Measurements from ENCODE around the gene NCBP3.
A peak's percentile ranks its signal among the peaks of the same experiment; 100 is the strongest.
"Not testable (repeated sequence)": the region's sequence is repeated elsewhere in the genome, so short reads cannot be mapped to it uniquely, and the experiment has no call there.

NCBP3 gene

DNA sequence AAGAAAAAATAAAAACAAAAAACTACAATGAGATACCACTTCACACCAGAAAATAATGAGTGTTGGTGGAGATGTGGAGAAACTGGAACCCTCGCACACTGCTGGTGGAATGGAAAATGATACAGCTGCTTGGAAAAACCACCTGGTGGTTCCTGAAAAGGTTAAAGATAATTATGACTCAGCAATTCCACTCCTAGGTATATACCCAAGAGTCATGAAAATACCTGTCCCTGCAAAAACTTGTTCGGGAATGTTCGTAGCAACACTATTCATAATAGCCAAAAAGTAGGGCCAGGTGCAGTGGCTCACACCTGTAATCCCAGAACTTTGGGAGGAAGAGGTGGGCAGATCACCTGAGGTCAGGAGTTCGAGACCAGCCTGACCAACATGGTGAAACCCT is 36.9 kb downstream of the NCBP3 start:
- no peak for DNase-seq (ENCODE audit: low spot score)

DNA sequence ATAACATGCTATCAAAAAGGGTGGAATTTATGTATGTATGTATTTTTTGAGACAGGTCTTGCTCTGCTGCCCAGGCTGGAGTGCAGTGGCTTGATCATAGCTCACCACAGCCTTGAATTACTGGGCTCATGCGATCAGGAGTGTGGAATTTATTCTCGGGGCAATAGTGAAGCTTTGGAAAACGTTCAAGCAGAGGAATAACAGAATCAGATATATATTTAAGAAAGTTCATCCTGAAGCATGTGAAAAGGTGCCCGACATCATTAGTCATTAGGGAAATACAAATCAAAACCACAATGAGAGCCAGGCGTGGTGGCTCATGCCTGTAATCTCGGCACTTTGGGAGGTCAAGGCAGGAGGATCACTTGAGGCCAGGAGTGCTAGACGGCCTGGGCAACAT is 37.3 kb downstream of the NCBP3 start:
- DNase-seq (ENCODE audit: low spot score): no peak

DNA sequence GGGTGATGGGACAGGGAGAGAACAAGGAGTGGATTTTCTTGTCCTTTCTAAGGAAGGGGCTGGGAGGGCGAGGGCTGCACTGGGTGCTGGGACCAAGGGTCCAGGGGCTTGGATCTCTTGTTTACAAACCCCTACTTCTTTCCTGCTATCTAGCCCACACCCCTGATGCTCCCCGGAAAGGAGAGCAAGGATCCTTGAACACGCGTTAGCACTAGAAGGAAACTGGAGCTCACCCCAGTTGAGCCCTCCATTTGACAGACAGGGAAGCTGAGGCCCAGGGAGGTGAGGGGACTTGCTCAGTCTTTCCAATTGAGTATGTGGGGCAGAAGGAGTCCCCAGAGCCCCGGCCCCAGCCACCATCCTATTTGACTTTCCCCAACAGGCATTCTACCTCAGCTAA is 40.5 kb downstream of the NCBP3 start:
- DNase-seq (ENCODE audit: low spot score): no peak

DNA sequence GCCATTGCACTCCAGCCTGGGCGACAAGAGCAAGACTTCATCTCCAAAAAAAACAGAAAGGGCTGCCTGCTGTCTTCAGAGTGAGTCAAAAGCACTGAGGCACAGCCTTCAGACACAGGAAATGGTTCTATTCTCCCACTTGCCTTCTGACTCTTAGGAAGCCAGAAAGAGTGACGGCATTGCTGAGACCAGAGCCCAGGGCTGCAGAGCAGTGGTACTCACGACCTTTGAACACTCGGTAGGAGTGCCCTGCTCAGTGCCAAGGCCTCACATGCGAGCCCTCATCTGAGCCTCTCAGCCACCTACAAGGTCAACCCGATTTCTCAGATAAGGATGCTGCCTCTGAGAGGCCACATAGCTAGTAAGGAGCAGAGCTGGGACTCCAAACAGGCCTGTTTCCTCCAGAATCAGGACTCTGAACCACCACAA is 41.5 kb downstream of the NCBP3 start:
- DNase-seq (ENCODE audit: low spot score): peak; percentile 20

GRCh38 chr17:3803308-3803640 is 42.8 kb downstream of the NCBP3 start:
- DNase-seq (ENCODE audit: low spot score): no peak

DNA sequence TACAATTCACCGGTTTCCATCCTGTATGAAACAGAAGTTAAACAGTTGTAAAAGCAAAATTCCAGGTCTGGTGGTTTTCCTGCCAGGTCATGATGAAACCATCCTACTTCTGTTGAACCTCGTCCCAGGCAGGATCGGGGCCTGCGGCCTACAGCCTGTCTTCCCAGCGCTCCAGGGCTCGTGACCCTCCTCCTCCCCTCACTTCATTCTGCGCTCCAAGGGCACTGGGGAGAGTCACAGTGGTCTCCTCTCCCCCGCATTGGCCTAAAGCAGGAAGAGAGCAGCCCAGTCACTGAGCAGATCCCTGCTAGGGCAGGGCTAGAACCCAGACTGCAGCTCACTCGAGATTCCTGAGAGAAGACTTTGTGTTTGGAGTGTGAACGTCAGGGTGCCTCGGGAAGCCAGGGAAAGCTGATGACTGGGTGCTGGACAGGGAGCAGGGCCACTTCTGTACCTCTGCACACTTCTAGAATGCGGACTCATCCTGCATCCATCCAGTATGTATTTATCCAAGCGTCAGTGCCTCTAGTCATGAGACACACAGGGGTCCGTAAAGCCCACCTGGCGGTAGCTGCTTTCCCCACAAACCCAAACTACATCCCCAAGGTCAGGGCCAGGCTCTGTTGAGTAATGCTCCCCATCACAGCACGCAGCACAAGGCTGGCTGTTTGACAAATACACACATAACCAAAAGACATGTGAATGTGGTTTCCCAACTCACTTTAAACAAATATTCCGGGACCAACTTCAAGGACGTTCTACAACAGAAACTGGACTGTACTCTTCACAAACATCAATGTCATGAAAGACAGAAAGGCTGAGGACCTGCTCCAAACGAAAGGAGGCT is 43.4 kb downstream of the NCBP3 start:
- peak; percentile 58 for DNase-seq (ENCODE audit: low spot score)

DNA sequence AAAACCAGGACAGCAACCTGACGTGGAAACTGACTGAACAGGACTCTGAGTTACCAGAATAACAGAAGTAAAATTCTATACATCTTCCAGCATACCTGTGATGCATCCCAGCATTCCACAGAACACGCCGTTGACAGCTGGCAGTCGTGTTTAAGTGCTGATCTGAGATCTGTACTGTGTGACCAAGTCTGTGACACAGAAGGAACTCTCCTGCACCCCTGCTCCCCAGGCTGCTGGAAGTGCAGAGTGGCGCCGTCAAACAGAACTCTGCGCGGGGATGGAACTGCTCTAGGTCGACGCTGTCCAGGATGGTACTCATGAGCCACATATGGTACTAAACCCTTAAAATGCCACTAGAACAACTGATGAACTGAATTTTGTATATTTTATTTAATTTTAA is 44.3 kb downstream of the NCBP3 start:
- no peak for DNase-seq (ENCODE audit: low spot score)

DNA sequence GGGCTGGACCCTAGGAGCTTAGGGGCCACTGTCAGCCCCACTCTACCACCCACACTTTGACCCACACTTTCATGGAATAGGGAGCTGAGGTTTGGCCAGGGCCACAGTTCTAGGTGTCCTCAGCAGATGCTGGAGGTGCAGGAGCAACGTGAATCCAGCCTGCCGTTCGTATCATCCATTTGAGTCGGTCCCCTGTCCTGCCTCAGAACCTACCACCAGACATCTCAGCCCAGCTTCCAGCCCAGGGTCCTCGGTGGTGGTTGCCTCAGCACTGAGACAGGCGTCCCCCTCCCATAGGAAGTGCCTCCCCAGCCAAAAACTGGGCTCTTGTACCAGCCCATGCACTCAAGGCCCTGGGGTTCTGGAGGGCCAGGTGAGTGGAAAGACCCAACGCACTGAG is 44.7 kb downstream of the NCBP3 start:
- DNase-seq (ENCODE audit: low spot score): no peak

GRCh38 chr17:3800362-3801271 is 45.4 kb downstream of the NCBP3 start, which contains the start of gene ITGAE:
Gene ITGAE, minus strand, starts transcription at chr17:3801188. Its CDS starts 44 bp downstream, at chr17:3801144.
- no peak for DNase-seq (ENCODE audit: low spot score)

DNA sequence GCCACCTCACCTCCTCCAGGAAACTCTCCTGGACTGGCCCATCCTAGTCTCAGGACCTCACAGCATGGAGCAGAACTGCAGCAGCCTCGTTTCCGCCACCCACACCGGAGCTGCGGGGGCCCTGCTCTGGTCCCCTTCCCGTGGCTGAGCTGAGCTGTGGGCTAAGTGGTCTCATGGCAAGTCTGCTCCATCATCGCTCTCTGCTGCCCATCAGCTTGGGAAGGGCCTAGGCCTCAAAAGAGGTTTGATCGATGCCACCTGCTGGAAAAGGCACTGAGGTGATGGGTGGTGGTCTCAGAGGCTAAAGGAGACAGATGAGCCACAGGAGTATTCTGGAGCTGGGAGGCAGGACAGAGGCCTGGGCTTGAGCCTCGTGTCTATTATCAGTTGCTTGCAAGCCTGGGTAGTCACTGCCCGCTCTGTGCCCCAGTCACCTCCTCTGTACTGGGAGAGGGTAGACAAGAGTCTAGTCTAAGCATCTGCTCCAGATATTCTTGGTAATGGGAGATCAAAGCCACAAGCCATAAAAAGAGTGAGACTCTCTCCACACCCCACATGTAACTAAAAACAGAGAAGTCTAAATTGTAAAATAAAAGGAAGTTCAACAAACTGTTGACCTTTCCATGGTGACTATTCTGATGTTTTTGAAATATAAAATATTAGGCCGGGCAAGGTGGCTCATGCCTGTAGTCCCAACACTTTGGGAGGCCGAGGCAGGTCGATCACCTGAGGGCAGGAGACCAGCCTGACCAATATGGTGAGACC is 46.7 kb downstream of the NCBP3 start:
- no peak for DNase-seq (ENCODE audit: low spot score)

- DNase-seq (ENCODE audit: low spot score): no peak
These were observed 47.5 kb downstream of the NCBP3 start for GRCh38 chr17:3798273-3799180.

GRCh38 chr17:3796822-3797170 is 49.2 kb downstream of the NCBP3 start:
- DNase-seq (ENCODE audit: low spot score): no peak

DNA sequence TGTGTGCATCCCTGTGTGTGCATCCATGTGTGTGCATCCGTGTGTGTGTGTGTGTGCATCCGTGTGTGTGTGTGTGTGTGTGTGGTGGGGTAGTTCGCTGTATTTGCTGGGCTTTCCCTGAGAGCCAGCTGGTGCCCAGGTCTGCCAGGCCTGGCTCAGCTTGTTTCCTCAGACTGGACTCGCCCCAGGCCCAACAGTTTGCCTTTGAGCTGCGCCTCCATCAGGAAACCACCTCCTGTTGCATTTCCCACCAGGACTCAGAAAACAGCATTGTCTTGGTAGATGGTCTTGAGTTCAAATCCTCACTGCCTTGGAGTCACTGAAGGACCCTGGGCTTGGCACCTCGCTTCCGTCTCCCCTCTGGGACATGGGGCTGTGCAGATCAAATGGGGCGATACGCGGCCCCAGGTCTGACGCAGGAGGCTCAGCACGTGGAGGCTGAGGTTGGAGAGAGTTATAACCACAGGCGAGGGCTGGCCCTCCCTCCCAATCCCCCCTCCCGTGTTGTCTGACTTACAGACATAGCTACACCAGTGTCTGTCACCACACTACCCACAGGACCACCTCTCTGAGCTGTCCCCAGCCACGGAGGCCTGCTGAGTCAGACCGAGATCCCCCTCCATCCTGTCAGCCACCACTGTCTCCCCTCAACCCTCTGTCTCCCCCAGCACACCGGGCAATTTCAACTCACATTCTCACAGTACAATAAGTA is 49.8 kb downstream of the NCBP3 start:
- DNase-seq (ENCODE audit: low spot score): no peak

DNA sequence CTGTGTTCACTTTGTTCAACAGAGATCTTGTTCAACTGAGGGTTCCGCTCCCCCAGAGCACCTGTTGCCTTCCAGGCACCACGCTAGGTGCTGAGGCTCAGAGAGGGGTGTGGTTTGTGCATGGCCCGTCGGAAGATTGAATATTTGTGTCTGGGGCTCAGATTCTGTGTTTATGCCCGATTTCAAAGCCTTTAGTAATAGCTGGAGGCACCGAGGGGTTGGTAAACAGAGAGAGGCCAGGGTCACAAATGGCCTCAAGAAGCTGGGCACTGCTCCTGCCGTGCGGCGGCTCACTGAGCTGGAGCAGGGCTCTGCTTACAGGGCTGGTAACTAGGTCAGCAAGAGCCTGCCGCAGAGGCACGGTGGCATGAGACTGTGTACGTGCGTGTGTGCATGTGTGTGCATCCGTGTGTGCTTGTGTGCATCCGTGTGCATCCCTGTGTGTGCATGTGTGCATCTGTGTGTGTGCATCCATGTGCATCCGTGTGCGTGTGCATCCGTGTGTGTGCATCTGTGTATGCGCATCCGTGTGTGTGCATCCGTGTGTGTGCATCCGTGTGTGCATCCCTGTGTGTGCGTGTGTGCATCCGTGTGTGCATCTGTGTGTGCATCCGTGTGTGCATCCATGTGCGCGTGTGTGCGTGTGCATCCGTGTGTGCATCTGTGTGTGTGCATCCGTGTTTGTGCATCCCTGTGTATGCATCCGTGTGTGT is 50.5 kb downstream of the NCBP3 start:
- DNase-seq (ENCODE audit: low spot score): peak; percentile 12

- DNase-seq (ENCODE audit: low spot score): peak; percentile 20
These were observed 51.3 kb downstream of the NCBP3 start for GRCh38 chr17:3794557-3795389.

- DNase-seq (ENCODE audit: low spot score): not testable (repeated sequence)
These were observed 51.9 kb downstream of the NCBP3 start for GRCh38 chr17:3794152-3794551.

GRCh38 chr17:3793258-3793657 is 52.8 kb downstream of the NCBP3 start:
- DNase-seq (ENCODE audit: low spot score): not testable (repeated sequence)

DNA sequence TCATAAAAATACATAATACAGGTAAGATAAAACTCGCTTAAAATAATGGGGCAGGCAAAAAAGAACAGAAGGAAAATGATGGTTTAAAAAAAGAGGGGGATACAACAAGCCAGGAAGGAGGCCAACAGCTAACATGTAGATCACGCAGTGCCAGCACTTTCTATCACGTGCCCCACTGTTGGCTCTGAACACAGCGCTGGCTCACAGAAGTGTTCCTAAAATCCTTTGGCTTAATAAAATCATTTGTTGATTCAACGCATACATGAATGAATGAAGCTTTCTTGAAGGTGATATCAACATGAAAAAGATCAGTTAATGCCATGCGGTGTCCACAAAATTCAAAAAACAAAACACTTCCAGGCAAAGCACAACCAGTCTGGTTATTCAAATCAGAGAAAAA is 53.6 kb downstream of the NCBP3 start:
- DNase-seq (ENCODE audit: low spot score): no peak

- no peak for DNase-seq (ENCODE audit: low spot score)
These were observed 57.8 kb downstream of the NCBP3 start for GRCh38 chr17:3788200-3788599.
